Measurements from ENCODE around the gene ALDH1A1.

ALDH1A1 gene

GRCh38 chr9:72855890-72856523 lies 96.8 kb downstream of the ALDH1A1 start:
- no peak for DNase-seq (ENCODE audit: low read depth)

- DNase-seq (ENCODE audit: low read depth) = no peak
Observed at GRCh38 chr9:72855321-72855720, 97.5 kb downstream of the ALDH1A1 start.
